Glutamatergic neuron (in vitro differentiated cells): ENCODE results near the gene DOP1B. TPM values are rescaled to one million over a fixed set of nuclear protein-coding genes. Genes with fewer than 3 reads are reported as not detected.
A peak's percentile ranks its signal among the peaks of the same experiment; 100 is the strongest.

Experiments used
- DNase-seq: peaks from one replicate; pipeline ENCODE4 v3.0.0; 2022
- H3K27ac Mint-ChIP-seq: one replicate; pipeline ENCODE4 v1.8.0; 2020; ENCODE audit warnings: mild to moderate bottlenecking, mixed read lengths, inconsistent platforms; ENCODE audit not compliant: unreplicated experiment
- H3K27me3 Mint-ChIP-seq: one replicate; pipeline ENCODE4 v1.8.0; 2020; ENCODE audit warnings: mild to moderate bottlenecking, moderate library complexity, mixed read lengths, inconsistent platforms; ENCODE audit not compliant: unreplicated experiment
- H3K36me3 Mint-ChIP-seq: one replicate; pipeline ENCODE4 v1.8.0; 2020; ENCODE audit warnings: mild to moderate bottlenecking, mixed read lengths, inconsistent platforms; ENCODE audit not compliant: unreplicated experiment
- H3K4me1 Mint-ChIP-seq: one replicate; pipeline ENCODE4 v1.8.0; 2020; ENCODE audit warnings: mild to moderate bottlenecking, low read depth, mixed read lengths, inconsistent platforms; ENCODE audit not compliant: unreplicated experiment
- H3K4me3 Mint-ChIP-seq: one replicate; pipeline ENCODE4 v1.8.0; 2020; ENCODE audit warnings: mild to moderate bottlenecking, mixed read lengths, inconsistent platforms; ENCODE audit not compliant: unreplicated experiment
- H3K9me3 Mint-ChIP-seq: one replicate; pipeline ENCODE4 v1.8.0; 2020; ENCODE audit warnings: mild to moderate bottlenecking, moderate library complexity, mixed read lengths, inconsistent platforms; ENCODE audit not compliant: unreplicated experiment
- total RNA-seq: library from RNA; stranded (reverse); fragmentation: NEBNext Ultra II Directional; extraction: Animal tissue kit (Norgen Biotek cat#: 25700); gene quantifications from one replicate; pipeline ENCODE4 v1.2.1, GENCODE V29; 2021; ENCODE audit not compliant: unreplicated experiment
- TF ChIP-seq, protein P1 (sequence below): fragments of 200-600 bp; sonication (generic); IDR thresholded peaks from one replicate; pipeline ENCODE4 v1.5.0; 2021; ENCODE audit not compliant: partially characterized antibody, unreplicated experiment

DOP1B gene
- total RNA-seq, 1 donor from 2014 or later = 37.8 TPM

DNA sequence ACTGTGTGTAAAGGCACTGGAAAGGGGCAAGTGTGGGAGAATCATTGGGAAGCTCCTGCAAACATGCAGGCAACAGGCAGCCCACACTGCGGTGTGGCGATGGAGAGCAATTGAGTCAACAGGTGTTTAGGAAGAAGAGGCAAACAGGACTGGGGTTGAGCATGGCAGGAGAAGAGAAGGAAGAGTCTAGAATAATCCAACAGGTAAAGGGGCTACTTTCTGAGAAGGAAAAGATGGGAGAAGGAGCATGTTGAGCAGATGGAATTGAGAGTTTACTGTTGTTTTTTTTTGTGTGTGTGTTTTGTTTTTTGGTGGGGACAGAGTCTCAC is 4.2 kb downstream of the DOP1B start:
- peaks cover 7% of the 10 kb centered on the region for H3K4me1 Mint-ChIP-seq
- no peak overlapping the region for H3K27ac Mint-ChIP-seq
- no peaks in the 10 kb centered on the region for H3K36me3 Mint-ChIP-seq
- peaks cover 4% of the 10 kb centered on the region for H3K27me3 Mint-ChIP-seq
- DNase-seq = no peak
- TF ChIP-seq, protein P1, sequence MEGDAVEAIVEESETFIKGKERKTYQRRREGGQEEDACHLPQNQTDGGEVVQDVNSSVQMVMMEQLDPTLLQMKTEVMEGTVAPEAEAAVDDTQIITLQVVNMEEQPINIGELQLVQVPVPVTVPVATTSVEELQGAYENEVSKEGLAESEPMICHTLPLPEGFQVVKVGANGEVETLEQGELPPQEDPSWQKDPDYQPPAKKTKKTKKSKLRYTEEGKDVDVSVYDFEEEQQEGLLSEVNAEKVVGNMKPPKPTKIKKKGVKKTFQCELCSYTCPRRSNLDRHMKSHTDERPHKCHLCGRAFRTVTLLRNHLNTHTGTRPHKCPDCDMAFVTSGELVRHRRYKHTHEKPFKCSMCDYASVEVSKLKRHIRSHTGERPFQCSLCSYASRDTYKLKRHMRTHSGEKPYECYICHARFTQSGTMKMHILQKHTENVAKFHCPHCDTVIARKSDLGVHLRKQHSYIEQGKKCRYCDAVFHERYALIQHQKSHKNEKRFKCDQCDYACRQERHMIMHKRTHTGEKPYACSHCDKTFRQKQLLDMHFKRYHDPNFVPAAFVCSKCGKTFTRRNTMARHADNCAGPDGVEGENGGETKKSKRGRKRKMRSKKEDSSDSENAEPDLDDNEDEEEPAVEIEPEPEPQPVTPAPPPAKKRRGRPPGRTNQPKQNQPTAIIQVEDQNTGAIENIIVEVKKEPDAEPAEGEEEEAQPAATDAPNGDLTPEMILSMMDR = no peak
- no peak overlapping the region for H3K4me3 Mint-ChIP-seq
- peaks cover 8% of the 10 kb centered on the region for H3K9me3 Mint-ChIP-seq

DNA sequence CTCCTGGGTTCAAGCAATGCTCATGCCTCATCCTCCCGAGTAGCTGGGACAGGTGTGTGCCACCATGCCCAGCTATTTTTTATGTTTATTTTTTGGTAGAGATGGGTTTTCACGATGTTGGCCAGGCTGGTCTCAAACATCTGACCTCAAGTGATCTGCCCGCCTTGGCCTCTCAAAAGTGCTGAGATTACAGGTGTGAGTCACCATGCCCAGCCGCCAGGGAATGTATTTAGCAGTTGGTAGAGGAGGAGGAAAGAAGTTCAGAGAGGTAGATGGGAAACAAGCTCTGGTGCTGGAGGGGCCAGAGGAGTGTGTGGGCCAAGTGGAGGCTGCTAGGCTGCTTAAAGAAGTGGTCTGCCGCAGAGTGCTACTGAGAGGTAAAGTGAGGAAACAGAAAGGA is 6.0 kb downstream of the DOP1B start:
- TF ChIP-seq, protein P1 = no peak
- Mint-ChIP-seq H3K4me3 (no peak overlapping the region), H3K9me3 (peaks cover 10% of the 10 kb centered on the region), H3K27ac (no peak overlapping the region), H3K27me3 (peaks cover 4% of the 10 kb centered on the region), H3K4me1 (peaks cover 15% of the 10 kb centered on the region), H3K36me3 (no peaks in the 10 kb centered on the region)
- no peak for DNase-seq

- Mint-ChIP-seq H3K4me3 (no peak overlapping the region), H3K27me3 (peaks cover 4% of the 10 kb centered on the region)
These were observed 7.4 kb downstream of the DOP1B start for GRCh38 chr21:36163750-36164741.

GRCh38 chr21:36165356-36165755 is 8.7 kb downstream of the DOP1B start:
- peaks cover 5% of the 10 kb centered on the region for H3K9me3 Mint-ChIP-seq
- no peak overlapping the region for H3K4me3 Mint-ChIP-seq
- peaks cover 11% of the 10 kb centered on the region for H3K4me1 Mint-ChIP-seq
- TF ChIP-seq, protein P1 = no peak
- DNase-seq = no peak
- no peak overlapping the region for H3K27ac Mint-ChIP-seq
- H3K36me3 Mint-ChIP-seq = peaks cover 11% of the 10 kb centered on the region
- peaks cover 4% of the 10 kb centered on the region for H3K27me3 Mint-ChIP-seq

More at GRCh38 chr21:36163750-36164741, 7.4 kb downstream of the DOP1B start:
- DNase-seq = no peak
- TF ChIP-seq, protein P1 = no peak
- H3K36me3 Mint-ChIP-seq = peaks cover 3% of the 10 kb centered on the region
- peaks cover 5% of the 10 kb centered on the region for H3K9me3 Mint-ChIP-seq
- H3K27ac Mint-ChIP-seq = no peak overlapping the region
- H3K4me1 Mint-ChIP-seq = peaks cover 11% of the 10 kb centered on the region

DNA sequence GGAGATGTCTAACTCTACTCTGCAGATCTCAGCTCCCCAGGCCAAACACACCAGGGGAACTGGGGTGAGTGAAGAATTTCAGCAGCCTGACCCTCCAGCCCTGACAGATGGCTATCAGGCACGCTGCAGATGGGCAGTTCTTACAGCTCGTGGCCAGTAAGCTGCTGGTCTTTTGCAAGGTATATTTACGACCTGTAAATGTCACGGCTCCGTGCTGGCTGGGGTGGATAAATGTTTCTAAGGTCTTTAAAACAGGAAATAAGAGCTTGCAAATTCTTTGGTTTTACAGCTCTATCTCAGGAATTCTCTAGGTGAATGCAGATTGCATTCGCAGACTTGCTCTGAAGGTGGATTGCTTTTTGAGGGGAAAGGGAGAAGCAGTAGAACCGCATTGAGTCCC is 10.1 kb downstream of the DOP1B start:
- H3K4me1 Mint-ChIP-seq = peaks cover 17% of the 10 kb centered on the region
- peak; percentile 54 for DNase-seq
- peak overlapping the region; percentile 35 for H3K4me3 Mint-ChIP-seq
- H3K36me3 Mint-ChIP-seq = peaks cover 17% of the 10 kb centered on the region
- H3K27ac Mint-ChIP-seq = peak overlapping the region; percentile 56
- H3K27me3 Mint-ChIP-seq = peaks cover 4% of the 10 kb centered on the region
- TF ChIP-seq, protein P1 = no peak
- peaks cover 8% of the 10 kb centered on the region for H3K9me3 Mint-ChIP-seq
